GM18505 (cell line): ENCODE data around the gene CDH4.

Source experiments
- ATAC-seq: cut with Tn5 transposase; IDR thresholded peaks from one replicate; pipeline ENCODE4 v1.9.1; 2021; ENCODE audit not compliant: unreplicated experiment
- POLR2A ChIP-seq: IDR thresholded peaks from 4 replicates; pipeline ENCODE4 v1.6.1; 2011; ENCODE audit warnings: borderline replicate concordance; ENCODE audit not compliant: insufficient read depth, insufficient read length; ENCODE audit errors: extremely low read depth

Gene CDH4

GRCh38 chr20:61775423-61775822 is 523.4 kb downstream of the CDH4 start:
- no peak for TF ChIP-seq POLR2A
- no peak for ATAC-seq

- no peak for ATAC-seq
- no peak for TF ChIP-seq POLR2A
Measured at GRCh38 chr20:61776491-61777075, 524.5 kb downstream of the CDH4 start.

GRCh38 chr20:61777773-61778494 is 525.9 kb downstream of the CDH4 start:
- ATAC-seq = no peak
- TF ChIP-seq POLR2A = no peak

GRCh38 chr20:61778495-61778863 is 526.4 kb downstream of the CDH4 start:
- TF ChIP-seq POLR2A = no peak
- no peak for ATAC-seq

GRCh38 chr20:61779176-61779965 is 527.3 kb downstream of the CDH4 start:
- no peak for TF ChIP-seq POLR2A

GRCh38 chr20:61780066-61780465 is 528.0 kb downstream of the CDH4 start:
- no peak for ATAC-seq
- no peak for TF ChIP-seq POLR2A

More at GRCh38 chr20:61779176-61779965, 527.3 kb downstream of the CDH4 start:
- ATAC-seq = no peak

GRCh38 chr20:61784801-61785566 is 532.9 kb downstream of the CDH4 start:
- no peak for TF ChIP-seq POLR2A
- ATAC-seq = no peak

GRCh38 chr20:61785567-61785816 is 533.4 kb downstream of the CDH4 start:
- no peak for ATAC-seq
- no peak for TF ChIP-seq POLR2A

- no peak for TF ChIP-seq POLR2A
- no peak for ATAC-seq
Measured at GRCh38 chr20:61786230-61786629, 534.2 kb downstream of the CDH4 start.

GRCh38 chr20:61788343-61788742 is 536.3 kb downstream of the CDH4 start:
- ATAC-seq = no peak
- no peak for TF ChIP-seq POLR2A

- TF ChIP-seq POLR2A = no peak
- ATAC-seq = no peak
Measured at GRCh38 chr20:61789329-61789728, 537.3 kb downstream of the CDH4 start.

GRCh38 chr20:61790116-61790827 is 538.2 kb downstream of the CDH4 start:
- TF ChIP-seq POLR2A = no peak
- ATAC-seq = no peak

- no peak for TF ChIP-seq POLR2A
- no peak for ATAC-seq
Measured at GRCh38 chr20:61791995-61792394, 539.9 kb downstream of the CDH4 start.
